HL-60 (cell line): ENCODE measurements around the gene CETN3.

Experiments used
- DNase-seq, 2 experiments: peaks; one replicate each; pipeline ENCODE4 v3.0.0-alpha.2; 2010 to 2020; ENCODE audit warnings: low read depth in 1 of 2, low spot score in 1 of 2
- H3K27ac ChIP-seq: fragments of 250-450 bp; sonication (Bioruptor Pico); replicated peaks from 2 replicates; pipeline ENCODE4 v1.5.1; 2020; ENCODE audit warnings: mild to moderate bottlenecking, moderate library complexity
- H3K27me3 ChIP-seq: fragments of 250-450 bp; sonication (Bioruptor Pico); 2 replicates; pipeline ENCODE4 v1.5.1; 2021; ENCODE audit warnings: mild to moderate bottlenecking, moderate library complexity; ENCODE audit not compliant: insufficient read depth, poor library complexity, severe bottlenecking
- H3K4me3 ChIP-seq: replicated peaks from 2 replicates; pipeline ENCODE4 v1.5.1; 2011; ENCODE audit warnings: mild to moderate bottlenecking, control low read depth, low read length; ENCODE audit not compliant: insufficient read depth
- CTCF ChIP-seq: IDR thresholded peaks from one replicate; pipeline ENCODE4 v1.5.1; 2011; ENCODE audit warnings: low read length, control low read depth, inconsistent platforms; ENCODE audit not compliant: insufficient read depth
- GABPA ChIP-seq: IDR thresholded peaks from 2 replicates; pipeline ENCODE4 v1.6.1; 2012; ENCODE audit warnings: low read depth
- POLR2AphosphoS5 ChIP-seq: IDR thresholded peaks from 2 replicates; pipeline ENCODE4 v1.6.1; 2012; ENCODE audit warnings: low read depth
- REST ChIP-seq: IDR thresholded peaks from 2 replicates; pipeline ENCODE4 v1.6.1; 2012; ENCODE audit warnings: low read depth; ENCODE audit not compliant: insufficient replicate concordance
- SPI1 ChIP-seq: IDR thresholded peaks from 2 replicates; pipeline ENCODE4 v1.6.1; 2012; ENCODE audit warnings: low read depth, mild to moderate bottlenecking, borderline replicate concordance

Gene CETN3

GRCh38 chr5:90399251-90399650 lies 10.3 kb downstream of the CETN3 start:
- Histone ChIP-seq H3K4me3 (no peak overlapping the region), H3K27me3 (no peaks in the 10 kb centered on the region), H3K27ac (no peak overlapping the region)
- DNase-seq, result no peak
- TF ChIP-seq POLR2AphosphoS5, result no peak
- TF ChIP-seq CTCF, result no peak
- TF ChIP-seq SPI1, result no peak
- TF ChIP-seq REST, result no peak
- TF ChIP-seq GABPA, result no peak

GRCh38 chr5:90398726-90399125 lies 10.8 kb downstream of the CETN3 start:
- H3K27me3 ChIP-seq, result no peaks in the 10 kb centered on the region
- DNase-seq, result no peak
- no peak overlapping the region for H3K4me3 ChIP-seq
- H3K27ac ChIP-seq, result no peak overlapping the region
- TF ChIP-seq SPI1, result no peak
- TF ChIP-seq GABPA, result no peak
- TF ChIP-seq POLR2AphosphoS5, result no peak
- TF ChIP-seq REST, result no peak
- no peak for TF ChIP-seq CTCF

GRCh38 chr5:90395005-90395404 lies 14.6 kb downstream of the CETN3 start:
- Histone ChIP-seq H3K27ac (no peak overlapping the region), H3K27me3 (no peaks in the 10 kb centered on the region), H3K4me3 (no peak overlapping the region)
- DNase-seq, result no peak
- TF ChIP-seq POLR2AphosphoS5 (no peak), CTCF (no peak), SPI1 (no peak), GABPA (no peak), REST (no peak)
